PC-3 (cell line): ENCODE measurements around the gene SMYD3.

Experiments
- EZH2phosphoT487 ChIP-seq: fragments of 300-600 bp; sonication (generic); IDR thresholded peaks from 2 replicates; pipeline ENCODE4 v1.6.1; 2018; ENCODE audit warnings: mild to moderate bottlenecking, antibody characterized with exemption, low read length, borderline replicate concordance
- TF ChIP-seq, protein P1 (sequence below): fragments of 300-600 bp; sonication (generic); conservative IDR thresholded peaks from 2 replicates; pipeline ENCODE4 v1.5.1; 2017; ENCODE audit warnings: antibody characterized with exemption, low read depth, mild to moderate bottlenecking, low read length

DNA sequence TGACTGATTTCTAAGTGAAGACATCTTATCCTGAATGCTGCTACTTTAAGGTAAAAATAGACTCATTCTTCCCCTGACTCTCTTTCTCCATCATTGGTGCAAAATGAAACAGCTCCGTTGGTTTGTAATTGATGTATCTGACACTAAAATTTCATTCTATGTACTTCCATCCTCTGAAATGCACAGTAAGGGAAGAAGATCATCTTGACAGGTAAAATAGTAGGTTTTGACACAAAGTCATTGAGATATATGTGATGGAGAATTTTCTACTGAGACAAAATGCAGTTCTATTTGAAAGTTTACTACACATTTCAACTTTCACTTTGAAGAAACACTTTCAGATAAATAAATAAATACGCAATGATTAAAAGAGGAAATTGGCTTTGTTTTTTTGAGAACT lies 348.9 kb downstream of the SMYD3 start:
- TF ChIP-seq, protein P1, sequence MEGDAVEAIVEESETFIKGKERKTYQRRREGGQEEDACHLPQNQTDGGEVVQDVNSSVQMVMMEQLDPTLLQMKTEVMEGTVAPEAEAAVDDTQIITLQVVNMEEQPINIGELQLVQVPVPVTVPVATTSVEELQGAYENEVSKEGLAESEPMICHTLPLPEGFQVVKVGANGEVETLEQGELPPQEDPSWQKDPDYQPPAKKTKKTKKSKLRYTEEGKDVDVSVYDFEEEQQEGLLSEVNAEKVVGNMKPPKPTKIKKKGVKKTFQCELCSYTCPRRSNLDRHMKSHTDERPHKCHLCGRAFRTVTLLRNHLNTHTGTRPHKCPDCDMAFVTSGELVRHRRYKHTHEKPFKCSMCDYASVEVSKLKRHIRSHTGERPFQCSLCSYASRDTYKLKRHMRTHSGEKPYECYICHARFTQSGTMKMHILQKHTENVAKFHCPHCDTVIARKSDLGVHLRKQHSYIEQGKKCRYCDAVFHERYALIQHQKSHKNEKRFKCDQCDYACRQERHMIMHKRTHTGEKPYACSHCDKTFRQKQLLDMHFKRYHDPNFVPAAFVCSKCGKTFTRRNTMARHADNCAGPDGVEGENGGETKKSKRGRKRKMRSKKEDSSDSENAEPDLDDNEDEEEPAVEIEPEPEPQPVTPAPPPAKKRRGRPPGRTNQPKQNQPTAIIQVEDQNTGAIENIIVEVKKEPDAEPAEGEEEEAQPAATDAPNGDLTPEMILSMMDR, result no peak
- no peak for TF ChIP-seq EZH2phosphoT487
